ENCODE results near the gene NOTCH4. TPM values are rescaled to one million over a fixed set of nuclear protein-coding genes. Genes with fewer than 3 reads are reported as not detected.
"Not testable (repeated sequence)": the region's sequence is repeated elsewhere in the genome, so short reads cannot be mapped to it uniquely, and the experiment has no call there.

NOTCH4 gene
- total and polyA plus RNA-seq, 9 of the 15 experiments (the other 6 are each of a cell fraction or from before 2014, with no cell fraction given) = 0.24 to 4.3 (median 1.7) TPM

- POLR2A ChIA-PET = interaction anchor here (0.5 to 1.5 kb wide), 8 partner anchors 8 to 100 kb away, joined by 3 to 5 read pairs (median 3); partner anchors contain the start of gene ATF6B
- H3K9me1 ChIP-seq (ENCODE audit: control insufficient read depth, insufficient read depth, low read length); H2AFZ ChIP-seq (ENCODE audit: low read depth, low read length); ATAC-seq; H3K9me3 ChIP-seq (replicated peaks; ENCODE audit: control insufficient read depth, insufficient read depth, low read depth, low read length); intact Hi-C loops (cut with micrococcal nuclease); H4K20me1 ChIP-seq (replicated peaks; ENCODE audit: control insufficient read depth, insufficient read depth, low read length); CTCF ChIA-PET (ENCODE audit: low intra/inter-chr PET ratio); in situ Hi-C loops (cut with MboI); H3K27ac ChIP-seq (ENCODE audit: extremely low read depth, low read depth, low read length); FAIRE-seq; BruUV-seq (replicated peaks); H3K27me3 ChIP-seq (ENCODE audit: control insufficient read depth in 2 of 2, insufficient read depth in 2 of 2, low read length in 2 of 2): not testable (repeated sequence)
- TF ChIP-seq MED1 (CRISPR knock-in tag; IDR thresholded peaks at IDR 0.05; ENCODE audit: borderline replicate concordance) (0 out of 2 replicates have a peak, but pooled peaks have one; percentile 73), MAZ (CRISPR knock-in tag; conservative IDR thresholded peaks at IDR 0.05 in 1 of 2, IDR thresholded peaks at IDR 0.05 in 1 of 2) (0 out of 4 replicates have a peak, but pooled peaks of 1 of the 2 experiments have one; percentile 3), RBFOX2 (IDR thresholded peaks at IDR 0.05; ENCODE audit: low read depth, low read length) (peak; percentile 62), CXXC5 (CRISPR knock-in tag; IDR thresholded peaks at IDR 0.05) (0 out of 2 replicates have a peak, but pooled peaks have one; percentile 3), ZNF263 (CRISPR knock-in tag; IDR thresholded peaks at IDR 0.05; ENCODE audit: borderline replicate concordance) (0 out of 2 replicates have a peak, but pooled peaks have one; percentile 28), POLR2G (IDR thresholded peaks at IDR 0.05; ENCODE audit: low read depth, low read length) (peak; percentile 63)
- TF ChIP-seq, protein P1, sequence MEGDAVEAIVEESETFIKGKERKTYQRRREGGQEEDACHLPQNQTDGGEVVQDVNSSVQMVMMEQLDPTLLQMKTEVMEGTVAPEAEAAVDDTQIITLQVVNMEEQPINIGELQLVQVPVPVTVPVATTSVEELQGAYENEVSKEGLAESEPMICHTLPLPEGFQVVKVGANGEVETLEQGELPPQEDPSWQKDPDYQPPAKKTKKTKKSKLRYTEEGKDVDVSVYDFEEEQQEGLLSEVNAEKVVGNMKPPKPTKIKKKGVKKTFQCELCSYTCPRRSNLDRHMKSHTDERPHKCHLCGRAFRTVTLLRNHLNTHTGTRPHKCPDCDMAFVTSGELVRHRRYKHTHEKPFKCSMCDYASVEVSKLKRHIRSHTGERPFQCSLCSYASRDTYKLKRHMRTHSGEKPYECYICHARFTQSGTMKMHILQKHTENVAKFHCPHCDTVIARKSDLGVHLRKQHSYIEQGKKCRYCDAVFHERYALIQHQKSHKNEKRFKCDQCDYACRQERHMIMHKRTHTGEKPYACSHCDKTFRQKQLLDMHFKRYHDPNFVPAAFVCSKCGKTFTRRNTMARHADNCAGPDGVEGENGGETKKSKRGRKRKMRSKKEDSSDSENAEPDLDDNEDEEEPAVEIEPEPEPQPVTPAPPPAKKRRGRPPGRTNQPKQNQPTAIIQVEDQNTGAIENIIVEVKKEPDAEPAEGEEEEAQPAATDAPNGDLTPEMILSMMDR (IDR thresholded peaks at IDR 0.05 in 2 of 3, conservative IDR thresholded peaks at IDR 0.05 in 1 of 3; ENCODE audit: insufficient read depth in 2 of 3, low read depth in 1 of 3, low read length in 3 of 3) = 0 out of 6 replicates have a peak, but pooled peaks of 1 of the 3 experiments have one; percentile 13
- TF ChIP-seq, protein P2, sequence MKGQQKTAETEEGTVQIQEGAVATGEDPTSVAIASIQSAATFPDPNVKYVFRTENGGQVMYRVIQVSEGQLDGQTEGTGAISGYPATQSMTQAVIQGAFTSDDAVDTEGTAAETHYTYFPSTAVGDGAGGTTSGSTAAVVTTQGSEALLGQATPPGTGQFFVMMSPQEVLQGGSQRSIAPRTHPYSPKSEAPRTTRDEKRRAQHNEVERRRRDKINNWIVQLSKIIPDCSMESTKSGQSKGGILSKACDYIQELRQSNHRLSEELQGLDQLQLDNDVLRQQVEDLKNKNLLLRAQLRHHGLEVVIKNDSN (CRISPR knock-in tag; IDR thresholded peaks at IDR 0.05) = 0 out of 2 replicates have a peak, but pooled peaks have one; percentile 18
- peak in 1 of 4 experiments; percentile 19 for DNase-seq (ENCODE audit: extremely low read depth in 1 of 4, low spot score in 3 of 4)
- Histone ChIP-seq H3K4me1 (replicated peaks in 1 of 2; ENCODE audit: control insufficient read depth in 2 of 2, insufficient read depth in 2 of 2, low read length in 2 of 2) (peaks cover 61 to 76% of the 10 kb centered on the region in 2 experiments), H3K9ac (ENCODE audit: insufficient read depth in 1 of 2, low read depth in 2 of 2, low read length in 2 of 2) (peak overlapping the region; percentile 89 to 95; a peak in 3 of 4 replicates), H3K4me2 (ENCODE audit: insufficient read depth, low read length) (peak overlapping the region; percentile 90), H3K4me3 (peak overlapping the region; percentile 79; the same call in 1 of the 2 replicates), H3K36me3 (ENCODE audit: control insufficient read depth, insufficient read depth, low read length) (peaks cover 49% of the 10 kb centered on the region; the same call in 2 of the 3 replicates), H3K79me2 (ENCODE audit: control insufficient read depth, insufficient read depth, low read length) (peaks cover 65% of the 10 kb centered on the region)
- WGBS (ENCODE audit: insufficient coverage, low coverage, missing lambda C conversion rate) = 72% methylated on average over 15 of the region's 18 CpGs
These were observed 36.0 kb downstream of the NOTCH4 start for GRCh38 chr6:32187725-32188380.

All from K562 (cell line).